Activated CD8-positive, alpha-beta memory T cell treated with anti-CD3 and anti-CD28 coated beads, Interleukin-2, amount 50 U/mL, for 24 hours (primary cell): ENCODE measurements around the gene PPIF.

Source experiments
- DNase-seq: peaks from one replicate; pipeline ENCODE4 v3.0.0-alpha.2; 2020; ENCODE audit errors: extremely low read depth

Gene PPIF

DNA sequence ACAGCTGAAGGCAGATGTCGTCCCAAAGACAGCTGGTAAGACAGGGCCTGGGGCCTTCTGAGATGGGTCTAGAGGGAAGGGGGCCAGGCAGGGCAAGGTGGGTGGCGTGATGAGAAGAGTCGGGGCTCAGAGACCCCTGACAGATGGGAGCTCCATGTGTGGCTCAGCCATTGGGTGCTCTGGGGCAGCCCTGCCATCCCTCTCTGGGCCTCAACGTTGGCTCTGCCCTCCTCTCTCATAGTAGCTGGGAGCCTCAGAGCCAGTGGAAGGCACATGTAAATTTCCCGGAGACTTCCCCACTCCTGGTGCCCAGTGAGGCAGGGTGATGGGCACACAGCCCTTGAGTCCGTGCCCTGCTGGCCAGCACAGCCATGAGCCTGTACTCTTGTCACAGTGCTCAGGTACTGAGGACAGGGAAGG lies 1.8 kb downstream of the PPIF start:
- no peak for DNase-seq

DNA sequence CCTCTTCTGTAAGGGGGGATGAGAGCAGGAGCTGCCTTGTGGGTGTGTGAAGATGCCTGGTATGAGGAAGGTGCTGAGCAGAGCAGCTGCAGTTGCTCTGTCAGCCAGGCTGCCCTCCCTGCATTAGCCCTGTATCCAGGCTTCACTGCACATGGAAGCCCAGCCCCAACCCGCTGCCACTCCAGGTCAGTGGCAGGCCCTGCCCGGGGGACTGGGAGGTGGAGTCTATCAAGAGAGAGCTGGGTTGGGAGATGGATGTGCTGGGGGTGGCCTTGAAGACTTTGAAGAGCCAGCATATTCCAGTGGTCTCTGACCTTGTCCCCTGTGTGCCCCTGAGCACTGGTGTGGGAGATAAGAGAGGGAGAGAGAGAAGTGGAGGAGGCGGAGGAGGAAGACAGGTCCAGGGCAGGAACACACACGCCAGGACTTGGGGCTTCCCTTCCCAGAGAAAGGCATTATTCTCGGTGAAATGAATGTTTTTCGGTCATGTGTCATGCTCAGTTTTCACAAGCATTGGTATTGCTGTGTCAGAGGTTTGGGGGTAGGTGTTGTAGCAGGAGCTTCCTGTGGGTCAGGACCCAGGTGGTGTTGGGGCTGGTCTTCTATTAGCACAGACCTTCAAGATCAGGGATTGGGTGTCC lies 2.6 kb downstream of the PPIF start:
- DNase-seq, result no peak

DNA sequence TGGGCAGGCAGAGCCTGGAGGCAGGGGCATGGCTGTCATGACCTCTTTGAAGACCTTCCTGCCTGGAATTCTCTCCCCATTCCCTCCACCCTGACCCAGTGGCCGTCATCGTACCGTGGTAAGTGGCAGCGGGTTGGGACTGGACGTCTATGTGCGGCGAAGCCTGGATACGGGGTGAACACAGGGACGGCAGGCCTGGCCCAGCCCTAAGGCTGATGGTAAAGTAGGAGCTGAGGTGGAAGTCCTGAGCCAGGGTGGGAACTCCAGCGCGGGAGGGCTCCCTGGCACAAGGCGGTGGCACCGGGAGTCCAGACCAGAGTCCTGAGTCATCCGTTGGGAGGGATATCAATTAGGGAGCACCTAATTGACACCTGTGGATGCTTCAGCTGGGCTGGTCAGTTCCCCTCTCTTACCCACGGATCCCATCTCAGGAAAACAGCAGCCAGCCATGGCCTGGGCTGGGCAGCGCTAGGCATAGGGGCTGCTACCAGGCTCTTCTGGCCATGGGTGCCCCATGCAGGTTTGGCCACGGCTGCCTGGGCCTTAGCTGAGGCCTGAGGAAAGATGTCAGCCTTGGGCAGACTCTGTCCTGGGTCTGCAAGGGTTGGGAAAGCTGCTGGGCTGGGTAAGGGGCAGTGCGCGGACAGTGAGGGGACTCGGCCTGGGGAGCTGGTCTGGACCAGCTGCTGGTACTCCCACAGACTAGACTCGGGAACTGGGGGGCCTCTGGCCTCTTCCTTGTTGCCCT lies 3.3 kb downstream of the PPIF start:
- DNase-seq, result no peak

DNA sequence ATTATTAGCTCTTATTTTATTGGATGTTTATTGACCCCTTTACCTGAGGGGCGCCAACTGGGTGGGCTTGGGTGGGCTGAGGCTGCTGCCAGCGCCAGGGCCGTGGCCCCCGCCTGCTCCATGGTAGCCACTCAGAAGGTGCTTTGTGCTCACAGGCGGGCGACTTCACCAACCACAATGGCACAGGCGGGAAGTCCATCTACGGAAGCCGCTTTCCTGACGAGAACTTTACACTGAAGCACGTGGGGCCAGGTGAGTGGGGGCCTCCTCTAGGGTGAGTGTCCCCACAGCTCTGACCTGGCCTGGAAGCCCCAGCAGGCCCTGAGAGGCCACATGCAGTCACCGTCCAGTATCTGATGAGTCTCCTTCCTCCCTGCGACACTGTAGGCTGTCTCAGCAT lies 4.1 kb downstream of the PPIF start:
- DNase-seq, result no peak

DNA sequence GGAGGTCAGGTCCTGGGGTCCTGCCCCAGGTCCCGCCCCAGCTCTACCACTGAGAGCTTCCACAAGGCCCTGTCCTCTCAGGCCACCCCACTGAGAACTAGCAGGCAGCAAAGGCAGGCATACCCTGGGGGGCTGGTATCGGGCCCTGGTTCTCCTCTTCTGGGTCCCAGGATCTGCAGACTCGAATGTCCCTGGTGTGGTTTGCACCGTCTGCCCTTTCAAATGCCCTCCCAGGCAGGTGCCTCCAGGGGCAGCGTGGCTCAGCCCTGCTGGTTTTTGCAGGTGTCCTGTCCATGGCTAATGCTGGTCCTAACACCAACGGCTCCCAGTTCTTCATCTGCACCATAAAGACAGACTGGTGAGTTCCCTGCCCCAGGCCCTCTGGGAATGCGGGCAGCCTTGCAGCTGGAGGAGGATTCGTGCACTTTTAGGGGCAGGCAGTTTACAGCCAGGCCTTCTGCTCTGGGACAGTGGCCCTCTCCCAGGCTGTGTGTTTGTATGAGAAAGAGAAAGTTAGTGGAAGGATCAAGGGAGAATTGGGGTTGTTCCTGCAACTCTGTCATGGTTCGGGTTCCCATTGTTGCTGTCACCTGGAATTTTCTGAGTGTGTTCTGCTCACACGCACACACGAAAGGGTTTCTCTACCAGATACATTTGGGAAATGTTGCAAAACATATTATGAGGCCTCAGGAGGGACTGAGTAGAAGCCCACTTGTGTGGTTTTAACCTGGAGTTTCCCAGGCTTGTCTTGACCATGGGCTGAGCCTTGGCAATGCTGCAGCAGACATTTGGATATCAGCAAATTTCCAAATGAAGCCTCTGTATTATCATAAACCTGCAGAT lies 5.0 kb downstream of the PPIF start:
- DNase-seq, result no peak

DNA sequence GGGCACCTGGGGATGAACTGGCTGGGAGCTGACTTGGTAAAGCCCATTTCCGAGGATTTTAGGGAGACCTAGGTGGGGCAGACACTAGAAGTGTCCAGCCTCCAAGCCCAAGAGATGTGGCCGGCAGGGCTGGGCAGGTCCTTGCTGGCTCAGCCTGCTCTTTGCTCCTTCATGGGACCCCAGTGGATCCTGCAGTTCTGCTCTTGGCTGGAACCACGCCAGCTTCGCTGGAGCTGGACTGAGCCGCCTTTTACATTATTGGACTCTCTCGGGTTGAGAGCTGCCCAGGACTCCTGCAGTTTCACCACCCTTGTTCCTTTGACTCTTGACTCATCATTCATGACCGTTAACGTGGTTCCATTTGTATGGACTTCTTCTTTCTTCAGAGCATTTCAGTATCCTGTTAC lies 5.7 kb downstream of the PPIF start:
- no peak for DNase-seq

DNA sequence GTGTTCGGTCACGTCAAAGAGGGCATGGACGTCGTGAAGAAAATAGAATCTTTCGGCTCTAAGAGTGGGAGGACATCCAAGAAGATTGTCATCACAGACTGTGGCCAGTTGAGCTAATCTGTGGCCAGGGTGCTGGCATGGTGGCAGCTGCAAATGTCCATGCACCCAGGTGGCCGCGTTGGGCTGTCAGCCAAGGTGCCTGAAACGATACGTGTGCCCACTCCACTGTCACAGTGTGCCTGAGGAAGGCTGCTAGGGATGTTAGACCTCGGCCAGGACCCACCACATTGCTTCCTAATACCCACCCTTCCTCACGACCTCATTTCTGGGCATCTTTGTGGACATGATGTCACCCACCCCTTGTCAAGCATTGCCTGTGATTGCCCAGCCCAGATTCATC lies 6.5 kb downstream of the PPIF start:
- no peak for DNase-seq

DNA sequence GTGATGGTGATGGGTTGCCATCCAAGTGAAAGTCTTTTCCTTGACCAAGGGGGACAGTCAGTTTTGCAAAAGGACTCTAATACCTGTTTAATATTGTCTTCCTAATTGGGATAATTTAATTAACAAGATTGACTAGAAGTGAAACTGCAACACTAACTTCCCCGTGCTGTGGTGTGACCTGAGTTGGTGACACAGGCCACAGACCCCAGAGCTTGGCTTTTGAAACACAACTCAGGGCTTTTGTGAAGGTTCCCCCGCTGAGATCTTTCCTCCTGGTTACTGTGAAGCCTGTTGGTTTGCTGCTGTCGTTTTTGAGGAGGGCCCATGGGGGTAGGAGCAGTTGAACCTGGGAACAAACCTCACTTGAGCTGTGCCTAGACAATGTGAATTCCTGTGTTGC lies 6.9 kb downstream of the PPIF start:
- DNase-seq, result no peak

DNA sequence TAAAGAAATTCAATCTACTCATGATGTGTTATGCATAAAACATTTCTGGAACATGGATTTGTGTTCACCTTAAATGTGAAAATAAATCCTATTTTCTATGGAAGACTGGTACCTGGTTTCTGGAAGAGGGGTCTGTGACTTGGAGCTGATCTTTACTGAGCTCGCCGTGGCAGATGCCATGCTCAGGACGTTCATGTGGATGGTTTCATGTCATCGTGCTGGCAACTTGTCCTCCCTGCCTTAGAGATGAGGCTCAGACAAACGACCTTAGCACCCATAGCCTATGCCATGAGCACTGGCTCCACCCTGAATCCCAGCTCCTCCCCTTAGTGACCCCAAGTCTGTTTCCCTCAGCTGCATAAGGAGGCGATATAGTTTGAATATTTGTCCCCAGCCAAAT lies 7.3 kb downstream of the PPIF start:
- no peak for DNase-seq

DNA sequence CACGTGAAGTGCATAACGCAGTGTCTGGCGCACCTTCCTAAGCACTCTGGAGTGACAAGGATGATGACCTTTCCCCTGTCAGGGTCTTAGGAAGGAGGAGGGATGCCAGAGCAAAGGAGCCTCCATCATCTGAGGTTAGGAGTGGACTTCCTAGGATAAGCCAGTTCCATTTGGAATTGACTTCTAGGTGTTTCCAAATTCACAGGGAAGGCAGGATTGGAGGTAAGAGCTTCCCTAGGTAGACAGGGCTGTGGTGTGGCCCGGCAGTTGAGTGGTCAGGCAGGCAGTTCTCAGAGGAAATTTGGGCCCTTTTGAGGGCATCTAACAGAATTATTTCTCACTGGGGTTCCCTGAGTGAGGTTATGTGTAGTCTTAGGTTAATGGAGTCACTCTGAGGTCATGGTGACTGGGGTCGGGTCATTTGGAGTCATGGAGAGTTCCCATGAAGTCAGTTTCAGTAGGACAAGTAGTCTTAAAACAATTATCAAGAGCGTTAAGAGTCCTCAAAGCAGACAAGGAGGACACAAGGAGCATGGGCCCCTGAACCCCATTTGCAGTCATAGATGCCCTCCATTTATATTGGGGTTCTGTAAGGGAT lies 8.2 kb downstream of the PPIF start:
- no peak for DNase-seq

DNA sequence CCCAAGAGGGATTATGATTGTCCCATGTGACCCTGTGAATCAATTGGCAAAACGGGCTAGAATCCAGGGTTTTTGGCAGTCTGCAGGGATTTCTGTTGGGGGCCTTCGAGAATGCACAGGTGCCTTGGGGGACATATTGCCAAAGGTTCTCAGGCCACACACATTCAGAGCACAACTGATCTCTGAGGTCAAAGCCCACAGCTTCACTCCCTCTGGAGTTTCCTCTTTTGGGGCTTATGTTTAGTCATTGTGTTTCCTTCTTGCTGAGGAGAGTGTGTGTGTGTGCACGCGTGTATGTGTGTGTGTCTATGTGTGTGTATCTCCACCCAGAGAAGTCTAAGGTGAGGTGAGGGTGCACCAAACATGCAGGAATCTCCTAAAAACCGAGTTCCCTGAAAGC lies 8.8 kb downstream of the PPIF start:
- DNase-seq, result no peak

DNA sequence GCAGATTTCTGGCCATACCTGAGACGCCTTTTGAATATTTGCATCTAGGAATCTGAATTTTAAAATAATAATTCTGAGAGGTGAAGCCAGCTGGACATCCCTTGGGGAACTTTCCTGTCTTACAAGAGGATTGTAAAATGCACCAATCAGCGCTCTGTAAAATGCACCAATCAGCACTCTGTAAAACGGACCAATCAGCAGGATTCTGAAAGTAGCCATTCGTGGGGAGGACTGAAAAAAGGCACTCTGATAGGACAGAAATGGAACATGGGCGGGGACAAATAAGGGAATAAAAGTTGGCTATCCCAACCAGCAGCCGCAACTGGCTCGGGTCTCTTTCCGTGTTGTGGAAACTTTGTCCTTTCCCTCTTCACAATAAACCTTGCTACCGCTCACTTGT lies 9.9 kb downstream of the PPIF start:
- no peak for DNase-seq

DNA sequence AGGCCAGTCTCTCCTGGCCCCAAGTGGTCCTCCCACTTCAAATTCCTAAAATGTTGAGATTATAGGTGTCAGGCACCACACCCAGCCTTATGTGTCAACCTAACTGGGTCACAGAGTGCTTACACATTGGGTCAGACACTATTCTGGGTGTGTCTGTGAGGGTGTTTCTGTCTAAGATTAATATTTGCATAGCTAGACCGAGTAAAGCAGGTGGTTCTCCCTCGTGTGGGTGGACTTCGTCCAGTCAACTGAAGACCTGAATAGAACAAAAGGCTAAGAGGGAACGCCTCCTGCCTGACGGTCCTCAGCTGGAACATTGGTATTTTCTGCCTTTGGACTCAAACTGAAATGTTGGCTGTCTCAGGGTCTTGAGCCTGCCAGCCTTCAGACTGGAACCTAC lies 11.5 kb downstream of the PPIF start:
- DNase-seq, result no peak

DNA sequence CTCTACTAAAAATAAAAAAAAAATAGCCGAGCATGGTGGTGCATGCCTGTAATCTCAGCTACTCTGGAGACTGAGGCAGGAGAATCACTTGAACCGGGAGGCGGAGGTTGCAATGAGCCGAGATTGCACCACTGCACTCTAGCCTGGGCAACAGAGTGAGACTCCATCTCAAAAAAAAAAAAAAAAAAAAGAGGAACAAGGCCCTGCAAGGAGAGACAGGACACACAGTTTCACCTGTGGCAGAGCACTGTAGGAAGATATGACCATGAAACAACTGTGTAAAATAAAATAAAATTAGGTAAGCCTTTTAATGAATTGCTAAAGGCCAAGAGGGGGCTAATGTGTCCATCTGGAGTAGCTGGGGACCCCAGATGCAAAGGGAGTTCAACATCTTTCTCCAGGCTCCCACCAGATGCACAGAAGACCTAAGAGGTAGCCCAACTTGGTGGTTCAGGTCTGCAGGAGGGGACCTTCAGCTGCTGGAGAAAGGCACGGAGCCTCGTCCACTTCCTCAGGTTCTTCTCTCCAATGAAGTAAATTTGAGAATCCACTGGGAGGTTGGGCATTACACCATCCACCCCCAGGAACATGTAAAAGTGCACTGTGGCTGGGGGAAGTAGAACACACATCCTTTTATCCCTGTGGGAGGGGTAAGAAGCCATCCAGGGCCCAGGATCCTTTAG lies 12.7 kb downstream of the PPIF start:
- DNase-seq, result no peak

DNA sequence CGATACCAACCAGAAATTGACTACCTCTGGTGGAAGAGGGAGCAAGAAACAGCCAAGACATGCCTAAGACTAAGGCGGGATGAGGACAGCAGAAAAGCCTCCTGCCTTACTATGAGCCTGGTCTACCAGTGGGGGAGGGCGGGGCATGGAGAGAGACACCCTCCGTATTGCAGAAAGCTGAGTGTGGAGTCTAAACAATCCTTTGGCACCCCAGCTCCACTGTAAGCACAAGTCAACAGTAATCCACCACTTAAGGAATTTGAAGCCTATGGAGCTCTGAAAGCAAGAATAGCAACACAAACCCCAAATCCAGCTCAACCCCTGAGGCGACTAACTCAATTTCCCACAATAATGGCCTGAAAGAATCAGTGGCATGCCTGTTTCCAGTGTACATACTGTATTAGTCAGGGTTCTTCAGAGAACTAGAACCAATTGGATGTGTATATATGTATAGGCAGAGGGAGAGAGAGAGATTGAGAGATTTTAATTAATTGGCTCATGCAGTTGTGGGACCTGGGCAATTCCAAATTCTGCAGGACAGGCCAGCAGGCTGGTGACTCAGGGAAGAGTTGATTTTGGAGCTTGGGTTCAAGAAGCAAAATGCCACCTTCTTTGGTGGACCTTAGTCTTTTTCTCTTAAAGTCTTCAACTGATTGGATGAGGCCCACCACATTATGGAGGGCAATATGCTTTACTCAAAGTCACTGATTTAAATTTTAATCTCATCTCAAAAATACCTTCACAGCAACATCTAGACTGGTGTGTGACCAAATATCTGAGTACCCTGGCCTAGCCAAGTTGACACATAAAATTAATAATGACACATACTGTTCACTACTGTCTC lies 13.5 kb downstream of the PPIF start:
- no peak for DNase-seq

DNA sequence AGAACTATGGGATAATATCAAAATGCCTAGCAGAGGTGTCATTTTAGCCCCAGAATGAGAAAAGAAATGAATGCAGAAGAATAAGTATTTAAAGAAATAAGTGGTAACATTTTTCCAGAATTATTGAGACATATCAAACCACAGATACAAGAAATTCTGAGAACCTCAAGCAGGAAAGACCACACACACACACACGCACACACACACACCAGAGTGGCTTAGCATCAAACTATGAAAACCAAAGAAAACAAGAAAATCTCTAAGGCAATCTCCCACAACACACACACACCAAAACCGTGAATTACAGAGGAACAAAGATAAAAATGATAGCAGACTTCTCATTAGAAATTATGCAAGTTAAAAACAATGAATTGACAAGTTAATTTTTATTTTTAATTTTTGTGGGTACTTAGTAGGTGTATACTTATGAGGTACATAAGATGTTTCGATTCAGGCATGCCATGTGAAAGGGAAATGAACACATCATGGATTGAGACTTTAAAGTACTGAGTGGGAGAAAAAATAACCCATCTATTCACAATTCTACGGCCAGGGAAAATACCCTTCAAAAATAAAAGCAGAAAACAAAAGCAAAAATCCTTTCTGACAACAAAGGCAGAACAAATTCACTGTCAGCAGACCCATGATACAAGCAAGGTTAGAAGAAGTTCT lies 14.6 kb downstream of the PPIF start:
- no peak for DNase-seq

DNA sequence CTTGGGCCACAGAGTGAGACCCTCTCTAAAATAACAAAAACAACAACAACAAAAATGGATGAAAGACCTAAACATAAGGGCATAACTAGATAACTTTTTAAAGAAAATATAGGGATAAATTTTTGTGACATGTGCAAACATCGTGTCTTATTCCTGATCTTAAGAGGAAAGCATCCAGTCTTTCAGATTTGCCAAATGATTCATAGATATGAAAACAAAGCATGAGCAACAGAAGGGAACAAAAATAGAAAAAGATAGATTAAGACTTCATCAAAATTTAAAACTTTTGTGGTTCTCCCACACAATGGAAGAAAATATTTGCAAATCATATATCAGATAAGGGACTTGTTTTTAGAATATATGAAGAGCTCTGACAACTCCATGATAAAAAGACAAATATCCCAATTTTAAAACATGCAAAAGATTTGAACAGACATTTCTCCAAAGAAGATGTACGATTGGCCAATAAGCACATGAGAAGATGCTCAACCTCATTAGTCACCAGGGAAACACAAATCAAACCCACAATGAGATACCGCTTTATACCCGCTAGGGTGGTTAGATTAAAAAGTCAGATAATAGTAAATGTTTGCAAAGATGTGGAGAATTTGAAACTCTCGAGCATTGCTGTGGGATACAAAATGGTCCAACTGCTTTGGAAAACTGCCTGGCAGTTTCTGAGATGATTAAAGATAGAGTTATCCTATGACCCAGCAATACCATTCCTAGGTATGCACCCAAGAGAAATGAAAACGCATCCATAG lies 20.3 kb downstream of the PPIF start:
- DNase-seq, result no peak

DNA sequence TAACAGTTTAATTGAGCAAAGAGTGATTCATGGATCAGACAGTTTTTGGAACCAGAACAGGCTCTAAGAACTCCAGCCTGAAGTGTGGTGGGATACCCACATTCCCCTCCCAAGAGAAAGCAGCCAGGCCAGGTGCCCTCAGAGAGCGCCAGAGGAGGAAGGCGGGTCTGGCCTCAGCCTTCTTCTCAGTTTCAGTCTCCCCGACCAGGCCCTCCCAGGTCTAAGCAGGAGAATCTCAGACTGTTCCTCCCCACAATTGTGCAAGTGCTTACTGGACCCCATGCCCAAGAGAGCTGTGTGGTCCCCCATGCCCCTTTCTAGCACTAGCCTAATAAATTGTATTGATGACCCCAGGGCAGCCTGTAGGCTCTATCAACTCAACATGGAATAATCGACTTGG lies 25.6 kb downstream of the PPIF start:
- no peak for DNase-seq

DNA sequence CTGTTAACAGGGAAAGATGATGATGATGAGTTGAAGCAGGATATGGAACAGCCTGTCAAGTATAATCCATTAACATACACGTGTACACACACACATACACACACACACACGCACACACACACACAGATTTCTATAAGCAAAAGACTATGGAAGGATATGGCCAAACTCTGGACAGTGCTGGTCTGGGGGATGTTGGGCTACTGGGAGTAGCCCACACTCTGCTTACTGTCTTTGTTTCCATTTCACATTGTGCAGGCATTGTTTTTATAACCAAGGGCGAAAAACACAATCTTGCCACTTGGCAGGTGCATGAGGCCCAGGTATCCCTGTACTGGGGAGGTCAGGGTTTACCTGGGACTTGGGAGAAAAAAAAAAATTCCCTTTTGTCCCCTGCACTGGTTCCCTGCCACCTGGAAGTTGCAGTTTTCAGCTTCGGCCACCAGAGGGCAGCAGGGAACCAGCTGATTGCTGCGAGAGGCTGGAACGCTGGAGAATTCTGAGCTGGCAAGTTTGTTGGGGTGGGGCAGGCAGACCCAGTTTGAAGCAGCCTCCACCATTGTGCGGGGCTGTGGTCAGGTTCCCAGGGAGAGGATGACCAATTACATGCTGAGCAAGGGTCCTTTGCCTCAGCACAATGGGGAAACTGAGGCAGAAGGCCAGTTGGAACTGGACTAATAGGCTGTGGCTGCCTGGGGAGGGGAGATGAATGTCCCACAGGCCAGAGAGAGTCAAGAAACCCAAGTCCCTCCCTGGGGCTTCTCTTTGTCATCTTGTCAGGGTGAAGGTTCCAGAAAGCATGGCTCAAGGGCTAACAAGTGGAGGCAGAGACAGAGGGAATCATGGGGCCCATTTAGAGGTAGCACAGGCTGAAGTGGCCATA lies 27.3 kb downstream of the PPIF start:
- peak; percentile 41 for DNase-seq
